ENCODE results near the gene KMT2A.
A peak's percentile ranks its signal among the peaks of the same experiment; 100 is the strongest.
"Not testable (repeated sequence)": the region's sequence is repeated elsewhere in the genome, so short reads cannot be mapped to it uniquely, and the experiment has no call there.

KMT2A gene

GRCh38 chr11:118435893-118436624, at the start of gene KMT2A:
KMT2A (plus strand) TSS chr11:118436492; CDS start chr11:118436513, 21 bp downstream.
- peak; percentile 87 to 92 (median 89) for DNase-seq

- no peak for DNase-seq
Observed at GRCh38 chr11:118396097-118396501, 40.2 kb upstream of the KMT2A start.

- DNase-seq: no peak
Observed at GRCh38 chr11:118397448-118397847, 38.8 kb upstream of the KMT2A start.

GRCh38 chr11:118398791-118399559, 37.3 kb upstream of the KMT2A start:
- peak in 2 of 4 experiments; percentile 23 to 24 for DNase-seq

- peak; percentile 83 to 87 (median 84) for DNase-seq
Observed at GRCh38 chr11:118401151-118401879, 35.0 kb upstream of the KMT2A start, which contains the start of gene ATP5MG. ATP5MG (plus strand) TSS chr11:118401606; CDS start chr11:118401666, 60 bp downstream.

GRCh38 chr11:118401880-118402590, 34.3 kb upstream of the KMT2A start:
- DNase-seq: no peak

GRCh38 chr11:118402594-118402993, 33.7 kb upstream of the KMT2A start:
- DNase-seq: not testable (repeated sequence)

GRCh38 chr11:118406599-118407166, 29.6 kb upstream of the KMT2A start:
- DNase-seq: no peak

GRCh38 chr11:118410055-118410745, 26.1 kb upstream of the KMT2A start:
- no peak for DNase-seq

GRCh38 chr11:118411530-118411929, 24.8 kb upstream of the KMT2A start:
- DNase-seq: no peak

GRCh38 chr11:118412921-118413320, 23.4 kb upstream of the KMT2A start:
- DNase-seq: no peak

GRCh38 chr11:118415062-118415738, 21.1 kb upstream of the KMT2A start:
- no peak for DNase-seq

GRCh38 chr11:118415739-118416068, 20.6 kb upstream of the KMT2A start:
- DNase-seq: no peak

- not testable (repeated sequence) for DNase-seq
Observed at GRCh38 chr11:118416900-118417299, 19.4 kb upstream of the KMT2A start.

GRCh38 chr11:118417801-118418200, 18.5 kb upstream of the KMT2A start:
- no peak for DNase-seq

- DNase-seq: no peak
Observed at GRCh38 chr11:118418766-118419165, 17.5 kb upstream of the KMT2A start.

- DNase-seq: no peak
Observed at GRCh38 chr11:118427707-118428106, 8.6 kb upstream of the KMT2A start.

GRCh38 chr11:118430956-118431355, 5.3 kb upstream of the KMT2A start:
- DNase-seq: no peak

- DNase-seq: no peak
Observed at GRCh38 chr11:118434123-118434552, 2.2 kb upstream of the KMT2A start.

GRCh38 chr11:118434553-118435289, 1.6 kb upstream of the KMT2A start:
- DNase-seq: peak in 2 of 4 experiments; percentile 4 to 17

All from activated CD4-positive, CD25-positive, alpha-beta regulatory T cell (primary cell).